ENCODE results near the gene PLCXD3.

Gene PLCXD3

GRCh38 chr5:41527201-41527779 lies 16.9 kb upstream of the PLCXD3 start:
- Histone ChIP-seq H3K9me3 (ENCODE audit: insufficient read depth, low read length) (no peaks in the 10 kb centered on the region), H2AFZ (ENCODE audit: low read depth, low read length) (no peak overlapping the region), H3K79me2 (ENCODE audit: low read length) (no peaks in the 10 kb centered on the region), H3K27me3 (ENCODE audit: low read depth, low read length) (no peaks in the 10 kb centered on the region), H3K36me3 (replicated peaks; ENCODE audit: low read depth, low read length) (no peaks in the 10 kb centered on the region), H3K4me1 (ENCODE audit: low read length) (no peaks in the 10 kb centered on the region), H3K4me3 (ENCODE audit: low read length) (no peak overlapping the region), H3K9ac (ENCODE audit: low read length) (no peak overlapping the region), H3K4me2 (ENCODE audit: low read length) (no peak overlapping the region), H3K27ac (ENCODE audit: low read length) (no peak overlapping the region), H4K20me1 (ENCODE audit: insufficient read depth, low read length) (no peaks in the 10 kb centered on the region)
- TF ChIP-seq CTCF (IDR thresholded peaks at IDR 0.05; ENCODE audit: low read depth, low read length) (no peak), EZH2phosphoT487 (IDR thresholded peaks at IDR 0.05; ENCODE audit: low read depth) (no peak)

GRCh38 chr5:41526699-41527098 lies 16.3 kb upstream of the PLCXD3 start:
- no peak overlapping the region for H3K27ac ChIP-seq (ENCODE audit: low read length)
- no peaks in the 10 kb centered on the region for H3K4me1 ChIP-seq (ENCODE audit: low read length)
- no peaks in the 10 kb centered on the region for H3K27me3 ChIP-seq (ENCODE audit: low read depth, low read length)
- H3K9ac ChIP-seq (ENCODE audit: low read length): no peak overlapping the region
- H3K9me3 ChIP-seq (ENCODE audit: insufficient read depth, low read length): no peaks in the 10 kb centered on the region
- no peak overlapping the region for H3K4me2 ChIP-seq (ENCODE audit: low read length)
- TF ChIP-seq EZH2phosphoT487 (IDR thresholded peaks at IDR 0.05; ENCODE audit: low read depth) (no peak), CTCF (IDR thresholded peaks at IDR 0.05; ENCODE audit: low read depth, low read length) (no peak)
- no peaks in the 10 kb centered on the region for H3K79me2 ChIP-seq (ENCODE audit: low read length)
- no peaks in the 10 kb centered on the region for H3K36me3 ChIP-seq (replicated peaks; ENCODE audit: low read depth, low read length)
- no peak overlapping the region for H2AFZ ChIP-seq (ENCODE audit: low read depth, low read length)
- no peaks in the 10 kb centered on the region for H4K20me1 ChIP-seq (ENCODE audit: insufficient read depth, low read length)
- no peak overlapping the region for H3K4me3 ChIP-seq (ENCODE audit: low read length)

GRCh38 chr5:41524174-41524573 lies 13.8 kb upstream of the PLCXD3 start:
- Histone ChIP-seq H3K4me1 (ENCODE audit: low read length) (no peaks in the 10 kb centered on the region), H3K36me3 (replicated peaks; ENCODE audit: low read depth, low read length) (no peaks in the 10 kb centered on the region), H3K4me2 (ENCODE audit: low read length) (no peak overlapping the region), H3K27me3 (ENCODE audit: low read depth, low read length) (no peaks in the 10 kb centered on the region), H2AFZ (ENCODE audit: low read depth, low read length) (no peak overlapping the region), H3K4me3 (ENCODE audit: low read length) (no peak overlapping the region), H3K79me2 (ENCODE audit: low read length) (no peaks in the 10 kb centered on the region), H3K9me3 (ENCODE audit: insufficient read depth, low read length) (no peaks in the 10 kb centered on the region), H4K20me1 (ENCODE audit: insufficient read depth, low read length) (no peaks in the 10 kb centered on the region), H3K27ac (ENCODE audit: low read length) (no peak overlapping the region), H3K9ac (ENCODE audit: low read length) (no peak overlapping the region)
- no peak for TF ChIP-seq EZH2phosphoT487 (IDR thresholded peaks at IDR 0.05; ENCODE audit: low read depth)
- TF ChIP-seq CTCF (IDR thresholded peaks at IDR 0.05; ENCODE audit: low read depth, low read length): peak; percentile 45

GRCh38 chr5:41522193-41522786 lies 11.9 kb upstream of the PLCXD3 start:
- Histone ChIP-seq H2AFZ (ENCODE audit: low read depth, low read length) (no peak overlapping the region), H3K4me1 (ENCODE audit: low read length) (no peaks in the 10 kb centered on the region), H3K36me3 (replicated peaks; ENCODE audit: low read depth, low read length) (no peaks in the 10 kb centered on the region), H3K4me3 (ENCODE audit: low read length) (no peak overlapping the region), H3K9ac (ENCODE audit: low read length) (no peak overlapping the region), H3K4me2 (ENCODE audit: low read length) (no peak overlapping the region), H3K79me2 (ENCODE audit: low read length) (no peaks in the 10 kb centered on the region), H3K27ac (ENCODE audit: low read length) (no peak overlapping the region), H3K9me3 (ENCODE audit: insufficient read depth, low read length) (no peaks in the 10 kb centered on the region), H4K20me1 (ENCODE audit: insufficient read depth, low read length) (no peaks in the 10 kb centered on the region), H3K27me3 (ENCODE audit: low read depth, low read length) (no peaks in the 10 kb centered on the region)
- TF ChIP-seq CTCF (IDR thresholded peaks at IDR 0.05; ENCODE audit: low read depth, low read length): no peak
- TF ChIP-seq EZH2phosphoT487 (IDR thresholded peaks at IDR 0.05; ENCODE audit: low read depth): no peak
